HG02610 (cell line): ENCODE results near the gene SIX1.

ENCODE experiments used
- ATAC-seq: cut with Tn5 transposase; IDR thresholded peaks from one replicate; pipeline ENCODE4 v1.9.1; 2021; ENCODE audit warnings: mild to moderate bottlenecking, moderate library complexity; ENCODE audit not compliant: unreplicated experiment

The SIX1 gene

GRCh38 chr14:60596139-60596538 lies 53.1 kb downstream of the SIX1 start:
- no peak for ATAC-seq

GRCh38 chr14:60594062-60594461 lies 55.2 kb downstream of the SIX1 start:
- no peak for ATAC-seq
